ENCODE data around the gene DDX10.
A peak's percentile ranks its signal among the peaks of the same experiment; 100 is the strongest.
"Not testable (repeated sequence)": the region's sequence is repeated elsewhere in the genome, so short reads cannot be mapped to it uniquely, and the experiment has no call there.

DDX10 gene

DNA sequence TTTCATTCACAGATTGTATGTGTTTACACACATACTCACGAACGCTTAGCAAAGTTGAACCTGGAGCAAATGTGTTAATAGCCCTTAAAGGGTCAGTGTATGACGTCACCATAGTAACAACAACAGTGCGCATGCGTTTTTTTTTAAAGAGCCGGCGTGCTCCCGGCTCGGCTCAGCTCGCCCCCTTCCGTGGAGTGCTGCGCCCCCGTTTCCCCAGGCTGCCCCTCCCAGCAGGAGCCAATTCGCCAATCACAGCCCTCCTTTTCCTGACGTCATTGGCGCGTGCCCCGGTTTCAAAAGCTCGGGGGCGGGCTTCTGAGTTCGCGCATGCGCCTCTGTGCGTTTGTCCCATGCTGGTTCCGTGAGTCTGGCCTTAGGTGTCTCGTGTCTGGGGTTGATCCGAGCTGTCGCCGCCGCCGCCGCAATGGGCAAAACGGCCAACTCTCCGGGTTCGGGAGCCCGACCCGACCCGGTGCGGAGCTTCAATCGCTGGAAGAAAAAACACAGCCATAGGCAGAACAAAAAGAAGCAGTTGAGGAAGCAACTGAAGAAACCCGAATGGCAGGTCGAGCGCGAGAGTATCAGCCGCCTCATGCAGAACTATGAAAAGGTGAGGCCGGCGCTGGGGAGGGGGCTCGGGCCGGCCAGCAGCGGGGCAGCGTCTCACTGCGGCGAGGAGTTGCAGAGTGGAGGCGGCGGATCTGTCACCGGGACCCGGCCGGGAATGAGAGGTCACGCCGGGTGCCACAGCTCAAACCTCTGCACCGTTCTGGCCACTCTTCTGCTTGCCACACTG is at the start of gene DDX10:
Gene DDX10, plus strand, starts transcription at position 340 of the 796 bp plus-strand sequence. Its CDS starts 85 bp downstream, at position 425.
- peak; percentile 98 for DNase-seq

DNA sequence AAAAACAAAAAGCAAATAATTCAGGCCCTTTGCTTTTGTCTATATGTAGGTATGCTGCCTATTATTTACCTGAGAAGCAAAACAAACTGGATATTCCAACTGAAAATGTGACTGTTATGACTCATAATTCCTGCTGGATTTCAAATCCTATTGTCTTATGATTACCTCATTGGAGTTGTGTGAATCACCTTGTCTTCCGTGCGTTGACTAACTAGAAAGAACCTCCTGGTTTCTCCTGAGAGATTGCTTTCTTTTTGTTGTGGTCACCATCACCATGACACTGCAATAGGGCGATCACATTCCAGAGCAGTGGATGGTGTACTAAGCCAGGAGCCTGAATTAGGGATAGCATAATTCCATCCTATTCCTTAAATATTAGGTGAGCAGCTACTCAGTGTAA is 48.3 kb upstream of the DDX10 start:
- no peak for DNase-seq

DNA sequence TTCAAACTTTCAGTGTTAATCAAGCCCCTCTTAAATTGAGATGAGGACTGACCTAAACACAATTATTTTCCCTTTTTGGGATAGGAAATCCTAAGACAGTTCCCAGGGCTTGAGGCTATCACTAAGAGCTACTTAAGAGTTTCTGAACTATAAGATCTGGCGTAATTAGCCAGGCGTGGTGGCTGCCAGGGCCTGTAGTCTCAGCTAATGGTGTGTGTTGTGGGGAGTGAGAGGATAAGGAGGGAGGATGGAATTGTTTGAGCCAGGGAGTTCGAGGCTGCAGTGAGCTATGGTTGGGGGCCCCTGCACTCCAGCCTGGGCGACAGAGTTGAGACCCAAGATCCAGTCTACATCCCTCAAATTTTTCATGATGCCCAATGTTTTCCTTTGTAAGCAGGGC is 47.8 kb upstream of the DDX10 start:
- DNase-seq: no peak

DNA sequence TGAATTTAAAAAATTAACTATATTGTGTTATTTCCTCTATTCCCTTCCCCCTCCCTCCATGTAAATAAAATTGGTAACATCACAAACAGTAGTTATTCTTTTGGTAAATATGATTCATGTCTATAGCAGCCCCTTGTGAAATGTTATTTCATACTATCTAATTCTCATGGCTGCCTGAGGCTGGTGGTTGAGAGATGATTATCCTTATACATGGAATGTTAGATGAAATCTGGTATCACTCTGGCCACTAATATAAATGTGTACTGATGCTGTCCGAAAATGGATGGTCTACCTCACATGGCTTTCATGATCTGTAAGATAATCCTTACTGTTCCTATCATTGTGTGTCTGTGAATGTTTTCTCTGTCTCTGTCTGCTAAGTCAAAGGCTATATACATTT is 46.3 kb upstream of the DDX10 start:
- DNase-seq: no peak

DNA sequence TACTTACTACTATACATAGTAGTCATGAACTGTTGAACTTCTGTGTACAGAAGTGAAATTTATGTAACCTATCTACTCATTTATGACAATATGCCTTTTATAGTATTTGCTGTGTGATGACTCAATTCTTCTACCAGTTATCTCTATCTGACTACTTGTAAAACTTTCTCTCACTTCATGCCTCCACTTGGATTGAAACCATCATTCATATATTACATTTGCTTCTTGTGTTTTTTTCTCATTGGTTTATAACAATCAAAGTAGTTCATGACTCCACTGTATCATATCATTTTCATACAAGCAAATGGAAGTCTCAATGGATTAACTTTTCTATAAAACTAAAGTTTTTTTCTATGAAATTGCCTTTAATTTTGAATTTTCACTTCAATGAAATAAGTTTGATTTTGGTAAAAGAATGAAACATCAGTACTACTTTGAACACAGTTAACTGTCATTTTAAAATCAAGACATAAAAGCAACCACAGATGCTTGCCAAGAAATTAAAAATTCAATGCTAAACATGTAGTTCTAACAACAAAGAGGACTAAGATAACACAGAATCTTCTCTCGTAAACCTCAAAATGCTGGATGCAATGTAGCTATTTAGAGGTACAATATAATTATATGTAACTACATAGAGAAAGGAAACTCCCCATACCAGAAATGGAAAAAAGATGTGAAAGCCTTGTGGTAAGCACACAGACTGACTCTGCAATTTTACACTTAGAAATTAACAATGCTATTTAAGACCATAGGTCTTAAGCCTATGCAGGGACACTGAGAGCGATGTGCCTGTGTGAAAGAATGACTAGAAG is 43.7 kb upstream of the DDX10 start:
- DNase-seq: no peak

DNA sequence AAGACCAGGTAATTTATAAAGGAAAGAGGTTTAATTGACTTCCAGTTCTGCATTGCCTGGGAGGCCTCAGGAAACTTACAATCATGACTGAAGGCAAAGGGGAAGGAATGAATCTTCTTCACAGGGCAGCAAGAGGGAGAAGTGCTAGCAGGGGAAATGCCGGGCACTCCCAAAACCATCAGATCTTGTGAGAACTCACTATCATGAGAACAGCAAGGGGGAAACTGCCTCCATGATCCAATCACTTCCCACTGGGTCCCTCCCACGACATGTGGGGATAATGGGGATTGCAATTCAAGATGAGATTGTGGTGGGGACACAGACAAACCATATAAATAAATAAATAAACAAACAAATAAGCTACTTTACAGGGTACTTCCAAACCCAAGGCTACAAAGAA is 42.5 kb upstream of the DDX10 start:
- DNase-seq: no peak

DNA sequence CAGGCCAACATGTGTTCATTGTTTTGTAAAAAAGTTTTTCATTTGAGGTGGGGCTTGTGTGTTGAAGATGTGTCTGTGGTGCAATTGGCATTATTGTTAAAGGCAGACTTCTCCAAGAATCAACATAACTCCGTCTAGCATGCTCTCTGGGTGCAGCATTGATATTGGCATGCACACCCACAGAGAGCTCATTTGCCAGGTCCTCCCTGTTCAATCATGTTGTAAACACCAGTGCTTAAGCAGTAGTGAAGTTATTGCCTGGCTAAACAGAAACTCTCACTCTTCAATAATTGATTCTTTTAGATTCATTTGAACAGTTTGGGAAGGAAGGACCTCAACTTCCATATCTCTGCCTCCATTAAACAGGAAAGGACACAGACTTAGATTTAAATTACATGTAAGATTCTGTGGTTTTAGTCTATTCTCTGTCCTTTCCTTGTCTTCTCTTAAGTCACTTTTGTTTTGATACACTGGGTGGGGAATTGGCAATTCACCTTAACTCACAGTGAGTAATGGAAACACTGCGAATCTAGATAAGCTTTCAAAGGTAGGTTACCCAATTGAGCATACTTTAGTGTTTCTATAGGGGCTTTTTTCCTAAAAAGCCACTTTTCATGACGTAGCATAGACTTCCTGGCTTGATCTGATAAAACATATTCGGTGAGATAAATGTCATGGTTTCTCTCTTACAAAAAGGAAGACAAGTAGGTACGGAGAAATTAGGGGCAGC is 40.5 kb upstream of the DDX10 start:
- DNase-seq: no peak

DNA sequence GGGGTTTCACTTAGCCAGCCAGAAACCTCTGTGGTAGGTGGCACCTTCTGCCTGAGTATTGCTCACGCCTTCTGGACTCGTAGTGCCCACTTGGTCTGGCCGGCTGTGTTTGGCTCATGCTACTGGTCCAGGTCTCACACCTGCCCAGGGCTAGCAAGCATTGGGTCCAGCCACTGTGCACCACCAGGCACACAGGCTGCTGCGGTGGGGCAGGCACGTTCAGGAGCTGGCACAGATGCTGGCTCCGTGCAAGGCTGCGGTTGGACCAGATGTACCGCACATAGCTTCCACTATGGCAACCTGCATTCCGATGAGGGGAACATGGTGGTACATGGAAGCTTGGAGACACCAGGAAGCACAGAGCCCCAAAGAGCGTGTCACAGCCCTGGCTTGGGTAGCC is 36.5 kb upstream of the DDX10 start:
- DNase-seq: no peak

DNA sequence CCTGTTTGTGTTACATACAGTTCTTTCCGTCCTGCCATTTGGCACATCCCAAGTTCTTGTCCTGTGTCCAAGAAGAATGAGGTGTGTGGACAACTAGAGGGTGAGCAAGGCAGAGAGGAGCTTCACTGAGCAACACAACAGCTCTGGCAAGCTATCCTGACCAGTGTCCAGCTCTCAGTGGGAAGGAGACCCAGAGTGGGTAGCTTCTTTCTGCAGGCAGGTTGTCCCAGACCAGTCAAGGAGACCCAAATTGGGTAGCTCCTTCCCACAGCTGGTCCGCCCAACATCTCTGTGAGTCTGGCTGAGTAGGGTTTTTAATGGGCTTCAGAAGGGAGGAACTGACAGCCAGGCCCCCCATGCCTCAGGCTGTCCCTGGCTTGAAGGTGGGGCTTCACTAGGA is 36.1 kb upstream of the DDX10 start:
- DNase-seq: no peak

DNA sequence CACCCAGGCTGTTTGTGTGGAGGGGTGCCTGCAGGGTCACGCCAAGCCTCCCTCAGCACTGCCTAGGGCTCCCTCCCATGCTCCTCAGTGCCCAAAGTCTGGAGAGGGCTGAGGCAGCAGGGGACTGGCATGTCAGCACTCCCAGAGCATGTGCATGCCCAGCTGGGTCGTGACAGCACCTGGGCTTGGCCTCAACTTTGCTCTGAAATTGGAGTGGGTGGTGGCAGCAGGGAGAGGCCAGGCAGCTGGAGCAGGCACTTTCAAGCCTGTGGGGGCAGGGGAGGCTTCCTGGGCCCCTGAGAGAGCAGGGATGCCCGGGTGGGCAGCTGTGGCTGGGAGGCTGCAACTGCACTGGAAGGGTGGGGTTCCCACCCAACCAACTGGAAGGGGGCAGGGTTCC is 35.6 kb upstream of the DDX10 start:
- DNase-seq: no peak

DNA sequence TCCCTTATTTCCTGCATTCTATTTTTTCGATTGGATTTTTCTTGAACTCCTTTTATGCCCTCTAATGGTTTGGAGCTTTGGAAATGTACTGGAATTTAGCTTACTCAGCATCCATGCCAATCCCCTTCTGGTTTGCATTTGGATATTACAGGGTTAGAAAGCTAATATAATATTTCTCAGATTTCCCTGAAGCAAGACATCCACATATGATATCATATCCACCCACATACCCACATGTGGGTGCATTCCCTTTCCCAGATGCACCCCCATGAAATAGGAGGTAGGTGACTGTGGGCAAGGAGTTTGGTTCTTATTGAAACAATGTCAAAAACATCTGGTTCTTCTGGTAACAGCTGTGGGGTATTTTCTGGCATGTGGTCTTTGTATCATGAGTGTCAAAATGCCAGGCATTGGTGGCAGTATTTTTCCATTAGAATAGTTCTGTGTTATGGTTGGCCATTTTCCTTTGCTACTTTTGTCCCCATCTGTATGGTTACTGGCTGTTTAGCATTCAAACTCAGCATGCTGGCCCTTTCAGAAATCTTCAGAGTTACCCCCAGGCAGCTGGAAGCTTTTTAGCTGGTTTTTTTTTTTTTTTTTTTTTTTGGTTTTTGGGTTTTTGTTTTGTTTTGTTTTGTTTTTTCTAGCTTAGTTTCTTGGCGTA is 32.7 kb upstream of the DDX10 start:
- no peak for DNase-seq

DNA sequence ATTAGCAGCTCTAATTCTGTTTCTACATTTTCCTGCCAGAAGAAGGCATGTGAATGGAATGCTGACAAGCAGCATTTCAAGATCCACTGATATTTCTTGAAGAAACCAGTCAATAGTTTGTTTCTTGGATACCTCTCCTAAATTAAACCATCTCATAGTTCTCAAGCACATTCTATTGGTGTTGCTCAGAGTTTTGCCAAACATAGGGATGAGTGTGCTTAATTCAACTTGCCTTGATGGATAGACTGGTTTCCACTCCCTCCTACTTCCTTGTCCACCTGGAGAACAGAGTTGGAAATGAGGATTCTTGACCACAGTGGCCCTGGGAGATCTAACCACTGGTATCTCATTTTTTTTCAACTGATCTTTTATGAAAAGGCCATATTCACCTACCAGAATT is 29.8 kb upstream of the DDX10 start:
- DNase-seq: no peak

DNA sequence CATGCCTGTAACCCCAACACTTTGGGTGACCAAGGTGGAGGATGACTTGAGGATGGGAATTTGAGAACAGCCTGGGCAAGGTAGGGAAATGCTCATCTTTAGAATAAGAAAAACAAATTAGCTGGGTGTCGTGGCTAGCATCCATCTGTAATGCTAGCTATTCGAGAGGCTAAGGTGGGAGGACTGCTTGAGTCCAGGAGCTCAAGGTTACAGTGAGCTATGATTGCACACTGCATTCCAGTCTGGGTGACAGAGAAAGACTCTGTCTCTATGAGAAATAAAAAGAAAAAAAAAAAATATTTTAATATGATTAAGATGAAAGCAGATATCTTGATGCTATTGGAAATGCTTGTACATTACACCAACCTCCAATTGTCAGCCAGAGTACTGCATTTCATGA is 28.6 kb upstream of the DDX10 start:
- DNase-seq: no peak

DNA sequence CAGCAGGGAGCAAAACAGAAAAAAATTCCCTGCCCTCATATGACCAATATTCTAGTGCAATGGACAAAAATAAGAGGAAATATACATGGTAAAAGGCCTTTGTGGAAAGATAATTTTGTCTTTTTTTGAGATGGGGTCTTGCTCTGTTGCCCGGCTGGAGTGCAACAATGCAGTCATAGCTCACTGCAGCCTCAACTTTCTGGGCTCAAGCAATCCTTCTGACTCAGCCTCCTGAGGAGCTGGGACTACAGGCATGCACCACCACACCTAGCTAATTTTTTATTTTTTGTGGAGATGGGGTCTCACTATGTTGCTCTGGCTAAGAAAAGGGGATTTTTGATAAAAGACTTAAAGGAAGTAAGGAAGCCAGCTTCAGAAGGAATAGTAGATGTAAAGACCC is 25.7 kb upstream of the DDX10 start:
- no peak for DNase-seq

DNA sequence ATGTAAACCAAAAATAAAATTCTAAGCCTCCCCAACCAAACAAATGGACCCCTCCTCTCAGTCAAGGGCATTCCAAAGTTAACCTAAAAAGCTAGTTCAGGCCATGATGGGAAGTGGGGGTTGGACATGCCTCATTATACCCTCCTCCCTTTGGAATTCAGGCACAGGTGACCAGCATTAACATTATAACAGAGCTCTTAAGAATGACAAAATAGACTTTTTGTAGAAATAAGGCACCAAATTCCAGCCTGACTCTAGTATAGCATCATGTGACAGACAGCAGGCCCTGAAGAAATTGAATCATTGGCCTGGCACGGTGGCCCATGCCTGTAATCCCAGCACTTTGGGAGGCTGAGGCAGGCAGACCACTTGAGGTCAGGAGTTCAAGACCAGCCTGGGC is 23.1 kb upstream of the DDX10 start:
- not testable (repeated sequence) for DNase-seq

DNA sequence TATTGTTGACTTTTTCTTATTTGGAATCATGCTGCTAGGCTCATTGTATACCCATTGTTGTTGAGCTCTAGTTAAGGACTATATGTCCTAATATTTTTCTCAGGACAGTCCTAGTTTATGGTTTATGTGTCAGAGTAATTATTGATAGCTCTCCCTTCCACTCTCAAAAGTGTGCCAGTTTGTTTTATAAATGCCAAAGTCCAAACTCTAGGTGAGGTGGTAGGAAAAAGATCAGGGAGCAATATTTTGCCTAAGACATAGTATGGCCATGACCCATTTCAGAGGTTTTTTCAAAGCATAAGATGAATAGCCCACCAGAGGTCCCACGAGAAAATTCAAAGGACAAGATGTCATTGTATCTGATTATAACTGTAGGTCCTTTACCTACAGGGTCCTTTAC is 20.9 kb upstream of the DDX10 start:
- no peak for DNase-seq

DNA sequence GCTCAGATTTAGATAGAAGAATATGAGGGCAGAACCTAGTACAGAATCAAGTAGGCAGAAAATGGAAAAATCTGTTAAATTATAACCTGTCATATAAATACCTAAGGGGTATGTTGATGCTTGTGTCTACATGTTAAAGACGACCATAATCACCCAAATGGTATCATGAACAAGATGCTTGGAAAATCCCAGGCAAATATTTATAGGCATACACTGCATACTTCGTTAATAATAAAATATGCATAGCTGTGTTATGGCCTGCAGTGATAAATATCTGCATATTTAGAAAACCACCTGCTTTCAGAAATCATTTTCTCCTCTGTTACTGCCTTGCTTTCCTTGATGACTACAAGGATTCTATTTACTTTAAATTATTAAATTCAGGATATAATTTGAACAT is 18.9 kb upstream of the DDX10 start:
- no peak for DNase-seq

DNA sequence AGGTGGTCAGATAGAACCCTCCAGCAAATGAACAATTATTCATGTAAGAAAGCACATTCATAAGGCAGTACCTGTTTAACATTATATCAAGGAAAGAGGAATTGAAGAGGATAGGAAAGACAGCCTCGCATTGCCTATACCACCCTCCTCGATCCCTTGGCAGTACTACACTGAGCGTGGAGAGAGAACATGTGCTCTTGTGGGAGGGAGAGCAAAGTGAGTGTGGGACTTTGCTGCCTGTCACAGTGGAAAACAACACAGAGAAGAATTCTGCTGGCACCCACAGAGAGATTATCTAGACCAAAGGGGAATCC is 17.5 kb upstream of the DDX10 start:
- DNase-seq: no peak

DNA sequence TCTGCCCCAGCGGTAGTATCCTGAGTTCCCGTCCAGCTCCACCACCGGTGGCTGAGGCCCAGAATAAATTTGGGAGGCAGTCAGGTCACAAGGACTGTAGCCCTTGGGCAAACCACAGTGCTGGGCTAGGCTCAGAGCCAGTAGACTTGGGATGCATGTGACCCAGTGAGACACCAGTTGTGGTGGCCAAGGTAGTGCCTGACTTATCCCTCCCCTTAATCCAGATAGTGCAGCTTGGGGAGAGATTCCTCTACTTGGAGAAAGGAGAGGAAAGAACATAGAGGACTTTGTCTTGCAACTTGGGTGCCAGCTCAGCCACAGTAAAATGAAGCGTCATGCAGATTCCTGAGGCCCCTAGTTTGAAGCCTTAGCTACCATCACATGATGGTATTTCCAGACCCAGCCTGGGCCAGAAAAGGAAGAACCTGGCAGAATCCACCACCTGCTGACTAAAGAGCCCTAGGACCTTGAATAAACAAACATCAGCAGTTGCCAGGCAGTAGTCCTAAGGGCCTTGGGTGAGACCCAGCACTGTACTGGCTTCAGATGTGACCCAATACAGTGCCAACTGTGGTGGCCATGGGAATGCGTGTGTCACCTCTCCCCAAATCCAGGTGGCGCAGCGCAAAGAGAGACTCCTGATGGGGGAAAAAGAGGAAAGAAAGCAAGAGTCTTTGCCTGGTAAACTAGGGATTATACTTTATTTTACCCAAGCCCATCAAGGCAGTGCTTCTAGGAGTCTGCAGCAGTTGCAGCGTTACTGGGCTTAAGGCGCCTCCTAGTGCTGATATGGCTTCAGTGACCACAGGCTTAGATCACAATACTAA is 17.0 kb upstream of the DDX10 start:
- peak; percentile 55 for DNase-seq

DNA sequence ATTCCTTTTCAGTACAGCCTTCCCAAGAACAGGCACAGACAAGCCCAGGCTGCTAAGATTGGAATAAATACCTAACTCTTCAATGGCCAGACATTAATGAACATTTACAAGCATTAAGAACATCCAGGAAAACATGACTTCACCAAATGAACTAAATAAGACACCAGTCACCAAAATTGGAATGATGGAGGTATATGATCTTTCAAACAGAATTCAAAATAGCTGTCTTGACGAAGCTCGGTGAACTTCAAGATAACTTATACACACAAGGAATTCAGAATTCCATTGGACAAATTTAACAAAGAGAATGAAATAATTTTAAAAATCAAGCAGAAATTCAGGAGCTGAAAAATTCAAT is 16.4 kb upstream of the DDX10 start:
- DNase-seq: no peak

DNA sequence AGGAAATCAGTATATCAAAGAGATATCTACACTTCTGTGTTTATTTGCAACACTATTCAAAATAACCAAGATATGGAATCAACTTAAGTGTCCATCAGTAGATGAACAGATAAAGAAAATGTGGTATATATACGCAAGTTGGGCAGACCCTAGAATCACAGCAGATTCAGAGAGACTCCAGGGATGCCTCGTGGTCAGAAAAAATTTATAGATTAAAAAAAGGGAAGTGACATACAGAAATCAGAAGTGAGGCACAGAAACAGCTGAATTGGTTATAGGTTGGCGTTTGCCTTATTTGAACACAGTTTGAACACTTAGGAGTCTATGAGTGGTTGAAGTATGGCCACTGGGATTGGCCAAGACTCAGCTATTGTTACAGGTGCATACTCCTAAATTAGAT is 10.8 kb upstream of the DDX10 start:
- DNase-seq: not testable (repeated sequence)

DNA sequence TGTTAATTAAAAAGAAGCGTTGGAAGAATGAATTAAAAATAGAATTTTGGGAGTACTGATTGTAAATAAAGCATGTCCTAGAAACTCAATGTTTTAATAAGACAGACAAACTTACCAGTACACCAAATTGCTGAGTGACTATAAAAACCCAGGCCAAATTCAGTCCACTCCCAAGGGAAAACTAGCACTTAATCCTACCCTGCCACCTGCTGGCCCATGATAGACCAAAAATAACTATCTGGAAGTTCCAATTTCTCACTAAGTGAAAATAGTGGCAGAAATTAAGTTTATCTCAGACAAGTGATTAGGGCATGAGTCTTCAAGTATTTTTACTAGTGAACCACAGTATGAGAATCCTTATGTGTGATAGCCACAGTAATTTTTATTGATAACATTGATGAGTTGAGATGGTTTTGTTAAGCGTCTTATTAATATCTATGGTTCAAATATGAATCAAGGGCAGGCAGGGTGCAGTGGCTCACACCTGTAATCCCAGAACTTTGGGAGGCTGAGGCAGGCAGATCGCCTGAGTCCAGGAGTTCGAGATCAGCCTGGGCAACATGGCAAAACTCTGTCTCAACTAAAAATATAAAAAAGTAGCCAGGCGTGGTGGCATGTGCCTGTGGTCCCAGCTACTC is 9.8 kb upstream of the DDX10 start:
- peak; percentile 10 for DNase-seq
